SK-N-SH (cell line): Measurements from ENCODE around the gene INO80D. TPM values are rescaled to one million over a fixed set of nuclear protein-coding genes. Genes with fewer than 3 reads are reported as not detected.

Source experiments
- CTCF ChIA-PET: fragments of 300-600, 350-600 bp; formaldehyde crosslinking; extraction: SDS; loops from one replicate; lab custom pipeline; 2021; lab: Yijun Ruan, JAX
- POLR2A ChIA-PET: fragments of 350-600 bp; sonication (Branson Sonifier 250); formaldehyde crosslinking; extraction: SDS; loops from one replicate; lab custom pipeline; 2020; ENCODE audit warnings: antibody characterized with exemption, inconsistent platforms; lab: Yijun Ruan, JAX
- DNase-seq: peaks from one replicate; pipeline ENCODE4 v3.0.0; 2012
- H2AFZ ChIP-seq: fragments of 200-600 bp; sonication (generic); 2 replicates; pipeline ENCODE4 v1.8.1; 2016; ENCODE audit warnings: antibody characterized with exemption, mild to moderate bottlenecking, low read depth
- H3F3A ChIP-seq: fragments of 200-600 bp; sonication (generic); replicated peaks from 2 replicates; pipeline ENCODE3; 2016; ENCODE audit warnings: antibody characterized with exemption, mild to moderate bottlenecking; ENCODE audit not compliant: insufficient read depth
- H3K27ac ChIP-seq, 2 experiments: fragments of 200-500 bp in 1 of 2; fragments of 200-600 bp in 1 of 2; sonication (Bioruptor generic) in 1 of 2; sonication (generic), shearing (Covaris generic) in 1 of 2; 2 replicates each; pipeline versions ENCODE4 v1.5.1 to v1.6.1; 2014 to 2016; ENCODE audit warnings: low read depth in 2 of 2, inconsistent platforms in 1 of 2, low read length in 1 of 2, mild to moderate bottlenecking in 1 of 2, mixed read lengths in 1 of 2
- H3K27me3 ChIP-seq: fragments of 200-600 bp; sonication (generic), shearing (Covaris generic); 2 replicates; pipeline ENCODE4 v1.6.1; 2016; ENCODE audit warnings: mixed run types; ENCODE audit not compliant: insufficient read depth
- H3K36me3 ChIP-seq, 2 experiments: fragments of 200-500 bp in 1 of 2; fragments of 200-600 bp in 1 of 2; sonication (Bioruptor generic) in 1 of 2; sonication (generic) in 1 of 2; replicated peaks in 1 of 2; 2 replicates each; pipeline versions ENCODE3 to v1.5.1; 2014 to 2016; ENCODE audit warnings: low read length in 1 of 2, mild to moderate bottlenecking in 1 of 2; ENCODE audit not compliant: insufficient read depth in 2 of 2, control insufficient read depth in 1 of 2
- H3K4me1 ChIP-seq, 2 experiments: fragments of 200-500 bp in 1 of 2; fragments of 200-600 bp in 1 of 2; sonication (Bioruptor generic) in 1 of 2; sonication (generic), shearing (Covaris generic) in 1 of 2; 2 replicates each; pipeline versions ENCODE4 v1.5.1 to v1.6.1; 2014 to 2016; ENCODE audit warnings: low read depth in 1 of 2, low read length in 1 of 2, mixed run types in 1 of 2; ENCODE audit not compliant: insufficient read depth in 2 of 2, control insufficient read depth in 1 of 2
- H3K4me2 ChIP-seq: fragments of 200-600 bp; sonication (generic), shearing (Covaris generic); 2 replicates; pipeline ENCODE4 v1.6.1; 2017; ENCODE audit warnings: mixed run types
- H3K4me3 ChIP-seq, 2 experiments: fragments of 200-500 bp in 1 of 2; fragments of 200-600 bp in 1 of 2; sonication (Bioruptor generic) in 1 of 2; sonication (generic), shearing (Covaris generic) in 1 of 2; 2 replicates each; pipeline versions ENCODE4 v1.5.1 to v1.8.1; 2014 to 2016; ENCODE audit warnings: low read depth in 2 of 2, inconsistent platforms in 1 of 2, low read length in 1 of 2, mild to moderate bottlenecking in 1 of 2, mixed read lengths in 1 of 2, moderate library complexity in 1 of 2
- H3K79me2 ChIP-seq: fragments of 200-600 bp; sonication (generic); 2 replicates; pipeline ENCODE4 v1.8.1; 2017; ENCODE audit warnings: mild to moderate bottlenecking; ENCODE audit not compliant: insufficient read depth
- H3K9ac ChIP-seq: fragments of 200-600 bp; sonication (generic); 2 replicates; pipeline ENCODE4 v1.6.1; 2017; ENCODE audit warnings: mixed run types
- H3K9me2 ChIP-seq: fragments of 200-600 bp; sonication (generic); 2 replicates; pipeline ENCODE4 v1.6.1; 2017; ENCODE audit warnings: mixed run types
- H3K9me3 ChIP-seq: fragments of 200-600 bp; sonication (generic); 2 replicates; pipeline ENCODE4 v1.6.1; 2017; ENCODE audit warnings: mixed run types, mild to moderate bottlenecking, moderate library complexity
- H4K20me1 ChIP-seq: fragments of 200-600 bp; sonication (generic); 2 replicates; pipeline ENCODE4 v1.6.1; 2017; ENCODE audit warnings: mild to moderate bottlenecking, mixed run types; ENCODE audit not compliant: insufficient read depth
- CHD2 ChIP-seq: fragments of 150-350 bp; IDR thresholded peaks from 2 replicates; pipeline ENCODE4 v1.6.1; 2018; ENCODE audit warnings: low read length; ENCODE audit not compliant: partially characterized antibody
- EP300 ChIP-seq, 2 experiments: IDR thresholded peaks; 2 replicates each; pipeline versions ENCODE4 v1.4.0 to v1.6.1; 2012; ENCODE audit warnings: borderline replicate concordance in 1 of 2, low read depth in 1 of 2, low read length in 1 of 2
- FOSL2 ChIP-seq: IDR thresholded peaks from 2 replicates; pipeline ENCODE4 v1.4.0; 2012; ENCODE audit warnings: low read depth, mild to moderate bottlenecking, moderate library complexity, borderline replicate concordance
- FOXJ3 ChIP-seq: sonication (generic); formaldehyde crosslinking; IDR thresholded peaks from 2 replicates; pipeline ENCODE4 v1.5.1; 2020; ENCODE audit warnings: mild to moderate bottlenecking, missing genetic modification reagents
- FOXM1 ChIP-seq: IDR thresholded peaks from 2 replicates; pipeline ENCODE4 v1.4.0; 2012; ENCODE audit warnings: low read depth, mild to moderate bottlenecking
- GABPA ChIP-seq: IDR thresholded peaks from 2 replicates; pipeline ENCODE4 v1.4.0; 2012; ENCODE audit warnings: low read depth, mild to moderate bottlenecking
- GATA2 ChIP-seq: sonication (generic); formaldehyde crosslinking; IDR thresholded peaks from 2 replicates; pipeline ENCODE4 v1.5.0; 2020; ENCODE audit warnings: mild to moderate bottlenecking, missing genetic modification reagents
- MEF2A ChIP-seq: IDR thresholded peaks from 2 replicates; pipeline ENCODE4 v1.4.0; 2012; ENCODE audit warnings: low read depth, borderline replicate concordance
- MXI1 ChIP-seq: IDR thresholded peaks from 2 replicates; pipeline ENCODE4 v1.6.1; 2012; ENCODE audit warnings: mild to moderate bottlenecking, low read depth, low read length, improper control_type of control experiment
- NFIC ChIP-seq: IDR thresholded peaks from 2 replicates; pipeline ENCODE4 v1.4.0; 2012; ENCODE audit warnings: borderline replicate concordance
- NRF1 ChIP-seq: IDR thresholded peaks from 2 replicates; pipeline ENCODE4 v1.6.1; 2012; ENCODE audit warnings: low read depth, mild to moderate bottlenecking, low read length
- POLR2AphosphoS5 ChIP-seq: IDR thresholded peaks from 2 replicates; pipeline ENCODE4 v1.6.1; 2012; ENCODE audit warnings: low read depth, low read length
- RFX5 ChIP-seq: IDR thresholded peaks from 2 replicates; pipeline ENCODE4 v1.6.1; 2012; ENCODE audit warnings: mild to moderate bottlenecking, improper control_type of control experiment, low read length
- RXRA ChIP-seq: IDR thresholded peaks from 2 replicates; pipeline ENCODE4 v1.4.0; 2012; ENCODE audit warnings: low read depth, mild to moderate bottlenecking, borderline replicate concordance
- SIN3A ChIP-seq: IDR thresholded peaks from 2 replicates; pipeline ENCODE4 v1.6.1; 2012; ENCODE audit warnings: low read depth, mild to moderate bottlenecking, low read length, moderate library complexity, borderline replicate concordance
- TAF1 ChIP-seq: IDR thresholded peaks from 2 replicates; pipeline ENCODE4 v1.6.1; 2012; ENCODE audit warnings: low read depth, mild to moderate bottlenecking, low read length, moderate library complexity, borderline replicate concordance
- TCF12 ChIP-seq: IDR thresholded peaks from 2 replicates; pipeline ENCODE4 v1.4.0; 2012
- TEAD4 ChIP-seq: IDR thresholded peaks from 2 replicates; pipeline ENCODE4 v1.4.0; 2012; ENCODE audit warnings: mild to moderate bottlenecking, borderline replicate concordance; ENCODE audit not compliant: insufficient read depth
- WGBS: methylation state at CpG from one replicate; pipeline ENCODE4 v1.1.6; 2017; ENCODE audit warnings: low lambda C conversion rate; 5-methylcytosine and 5-hydroxymethylcytosine counted together
- polyA plus RNA-seq, 3 experiments: library from polyadenylated mRNA; depleted of rRNA; stranded (reverse); fragments of >200 nt; gene quantifications; 2 replicates each; pipeline ENCODE4 v1.2.3, GENCODE V29; 2012
- TF ChIP-seq, protein P1 (sequence below): IDR thresholded peaks from 2 replicates; pipeline ENCODE4 v1.4.0; 2012; ENCODE audit warnings: low read depth, borderline replicate concordance
- TF ChIP-seq, protein P2 (sequence below): fragments of 150-350 bp; IDR thresholded peaks from 2 replicates; pipeline ENCODE4 v1.6.1; 2016; ENCODE audit warnings: mild to moderate bottlenecking, low read depth, low read length
- TF ChIP-seq, protein P3 (sequence below): fragments of 150-350 bp; IDR thresholded peaks from 2 replicates; pipeline ENCODE4 v1.6.1; 2017; ENCODE audit warnings: antibody characterized with exemption, low read length, low read depth, borderline replicate concordance

INO80D gene
- polyA plus RNA-seq, 1 of the 3 experiments (the other 2 are of a cell fraction): 0.69 TPM

DNA sequence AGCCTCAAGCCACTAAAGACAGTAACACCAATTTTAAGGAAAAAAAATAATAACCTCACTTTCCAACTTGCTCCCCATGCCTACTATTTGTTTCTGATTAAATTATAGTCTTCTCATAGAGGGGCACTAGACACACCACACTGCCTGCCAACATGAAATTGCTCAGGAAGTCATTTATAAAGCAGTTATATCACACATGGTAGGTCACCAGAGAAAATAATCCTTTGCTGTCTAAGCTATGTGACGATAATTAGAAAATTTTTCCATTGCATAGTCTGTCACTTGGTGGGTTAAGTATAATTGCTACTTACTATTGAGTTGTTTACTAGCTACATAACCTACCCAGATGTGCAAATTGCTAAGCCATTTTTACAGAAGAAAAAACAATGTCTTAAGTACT lies 85.2 kb downstream of the INO80D start (continued):
- TF ChIP-seq RXRA (no peak), FOXJ3 (CRISPR knock-in tag) (no peak), FOXM1 (no peak)
- TF ChIP-seq, protein P1, sequence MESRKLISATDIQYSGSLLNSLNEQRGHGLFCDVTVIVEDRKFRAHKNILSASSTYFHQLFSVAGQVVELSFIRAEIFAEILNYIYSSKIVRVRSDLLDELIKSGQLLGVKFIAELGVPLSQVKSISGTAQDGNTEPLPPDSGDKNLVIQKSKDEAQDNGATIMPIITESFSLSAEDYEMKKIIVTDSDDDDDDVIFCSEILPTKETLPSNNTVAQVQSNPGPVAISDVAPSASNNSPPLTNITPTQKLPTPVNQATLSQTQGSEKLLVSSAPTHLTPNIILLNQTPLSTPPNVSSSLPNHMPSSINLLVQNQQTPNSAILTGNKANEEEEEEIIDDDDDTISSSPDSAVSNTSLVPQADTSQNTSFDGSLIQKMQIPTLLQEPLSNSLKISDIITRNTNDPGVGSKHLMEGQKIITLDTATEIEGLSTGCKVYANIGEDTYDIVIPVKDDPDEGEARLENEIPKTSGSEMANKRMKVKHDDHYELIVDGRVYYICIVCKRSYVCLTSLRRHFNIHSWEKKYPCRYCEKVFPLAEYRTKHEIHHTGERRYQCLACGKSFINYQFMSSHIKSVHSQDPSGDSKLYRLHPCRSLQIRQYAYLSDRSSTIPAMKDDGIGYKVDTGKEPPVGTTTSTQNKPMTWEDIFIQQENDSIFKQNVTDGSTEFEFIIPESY: no peak

DNA sequence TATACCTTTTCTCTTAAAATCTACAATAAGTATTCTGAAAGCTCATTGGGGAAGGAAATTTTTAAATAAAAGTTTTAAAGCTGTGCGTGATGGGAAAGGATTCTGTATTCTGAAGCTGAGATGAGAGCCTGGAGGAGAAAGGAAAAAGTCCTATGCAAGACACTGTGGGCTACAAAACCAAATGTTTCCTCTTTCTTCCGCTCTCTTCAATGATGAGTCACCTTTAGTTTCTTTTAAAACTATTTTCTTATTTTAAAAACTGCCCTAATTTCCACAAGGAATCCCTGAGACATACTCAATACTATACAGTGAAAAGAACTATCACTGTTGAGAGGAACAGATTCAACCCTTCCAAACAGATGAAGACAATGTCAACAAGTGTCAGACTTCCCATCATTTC lies 87.4 kb downstream of the INO80D start:
- ChIA-PET CTCF (interaction anchor here (1.5 kb wide), 1 partner anchor 10 kb away, joined by 4 read pairs; no protein-coding TSS in a partner anchor), POLR2A (no interaction called here)
- Histone ChIP-seq H3K4me3 (no peak overlapping the region), H3K4me1 (peaks cover 0 to 4% of the 10 kb centered on the region in 2 experiments; a peak in 3 of 4 replicates), H3K4me2 (no peak overlapping the region), H3K79me2 (no peaks in the 10 kb centered on the region), H3K9me2 (no peaks in the 10 kb centered on the region), H3K9ac (no peak overlapping the region), H4K20me1 (no peaks in the 10 kb centered on the region), H3K9me3 (no peaks in the 10 kb centered on the region), H3K27me3 (no peaks in the 10 kb centered on the region), H3K36me3 (peaks cover 0 to 19% of the 10 kb centered on the region in 2 experiments), H3F3A (no peaks in the 10 kb centered on the region), H2AFZ (no peak overlapping the region), H3K27ac (no peak overlapping the region)
- 99% methylated on average over 2 of the region's 2 CpGs for WGBS
- TF ChIP-seq, protein P2, sequence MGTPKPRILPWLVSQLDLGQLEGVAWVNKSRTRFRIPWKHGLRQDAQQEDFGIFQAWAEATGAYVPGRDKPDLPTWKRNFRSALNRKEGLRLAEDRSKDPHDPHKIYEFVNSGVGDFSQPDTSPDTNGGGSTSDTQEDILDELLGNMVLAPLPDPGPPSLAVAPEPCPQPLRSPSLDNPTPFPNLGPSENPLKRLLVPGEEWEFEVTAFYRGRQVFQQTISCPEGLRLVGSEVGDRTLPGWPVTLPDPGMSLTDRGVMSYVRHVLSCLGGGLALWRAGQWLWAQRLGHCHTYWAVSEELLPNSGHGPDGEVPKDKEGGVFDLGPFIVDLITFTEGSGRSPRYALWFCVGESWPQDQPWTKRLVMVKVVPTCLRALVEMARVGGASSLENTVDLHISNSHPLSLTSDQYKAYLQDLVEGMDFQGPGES: no peak
- no peak for TF ChIP-seq POLR2AphosphoS5
- no peak for TF ChIP-seq GABPA
- TF ChIP-seq FOSL2: no peak
- no peak for TF ChIP-seq NFIC
- TF ChIP-seq MEF2A: no peak
- no peak for TF ChIP-seq GATA2 (CRISPR knock-in tag)
- DNase-seq: no peak

DNA sequence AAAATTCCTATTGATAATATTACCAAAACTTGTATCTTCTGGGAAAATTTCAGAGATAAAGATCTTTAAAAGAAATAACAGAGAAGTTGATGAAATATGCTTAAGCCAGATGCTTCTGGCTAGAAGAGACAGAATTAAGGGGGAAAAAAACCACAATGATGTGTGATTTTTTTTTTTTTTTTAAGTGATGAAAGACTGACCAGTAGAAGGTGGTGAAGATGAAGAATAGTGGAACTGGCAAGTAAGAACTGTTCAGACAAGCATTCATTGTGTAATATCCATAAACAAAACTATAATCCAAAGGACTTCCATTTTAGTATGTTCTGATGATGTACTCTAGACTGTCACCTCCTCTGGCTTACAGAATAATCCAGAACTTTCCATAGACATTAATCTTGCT lies 89.8 kb downstream of the INO80D start:
- CTCF ChIA-PET: no interaction called here
- no peak overlapping the region for H3K4me2 ChIP-seq
- no peak for TF ChIP-seq GABPA
- no peak for TF ChIP-seq TAF1
- TF ChIP-seq, protein P3, sequence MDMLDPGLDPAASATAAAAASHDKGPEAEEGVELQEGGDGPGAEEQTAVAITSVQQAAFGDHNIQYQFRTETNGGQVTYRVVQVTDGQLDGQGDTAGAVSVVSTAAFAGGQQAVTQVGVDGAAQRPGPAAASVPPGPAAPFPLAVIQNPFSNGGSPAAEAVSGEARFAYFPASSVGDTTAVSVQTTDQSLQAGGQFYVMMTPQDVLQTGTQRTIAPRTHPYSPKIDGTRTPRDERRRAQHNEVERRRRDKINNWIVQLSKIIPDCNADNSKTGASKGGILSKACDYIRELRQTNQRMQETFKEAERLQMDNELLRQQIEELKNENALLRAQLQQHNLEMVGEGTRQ: no peak
- TF ChIP-seq CHD2: no peak
- TF ChIP-seq MXI1: no peak
- no peak for TF ChIP-seq RFX5
- TF ChIP-seq NFIC: no peak
- TF ChIP-seq EP300 (IDR thresholded peaks at IDR 0.05; ENCODE audit: borderline replicate concordance in 1 of 2, low read depth in 1 of 2, low read length in 1 of 2): no peak
- TF ChIP-seq SIN3A: no peak
- TF ChIP-seq NRF1: no peak
- TF ChIP-seq, protein P1: no peak
- TF ChIP-seq TCF12: no peak
- no peak for TF ChIP-seq TEAD4
- TF ChIP-seq POLR2AphosphoS5: no peak

More for the DNA sequence above, 89.8 kb downstream of the INO80D start:
- no peaks in the 10 kb centered on the region for H3K79me2 ChIP-seq
- no peaks in the 10 kb centered on the region for H3K9me2 ChIP-seq
- no peaks in the 10 kb centered on the region; a peak in 2 of 4 replicates for H3K4me1 ChIP-seq
- no peaks in the 10 kb centered on the region for H3K27me3 ChIP-seq
- no peaks in the 10 kb centered on the region for H3F3A ChIP-seq
- no peak overlapping the region for H2AFZ ChIP-seq
- POLR2A ChIA-PET: no interaction called here
- H3K36me3 ChIP-seq: peaks cover 5 to 11% of the 10 kb centered on the region in 2 experiments
- no peak overlapping the region for H3K4me3 ChIP-seq
- no peaks in the 10 kb centered on the region for H4K20me1 ChIP-seq
- no peak overlapping the region for H3K9ac ChIP-seq
- no peak overlapping the region for H3K27ac ChIP-seq
- H3K9me3 ChIP-seq: no peaks in the 10 kb centered on the region
- DNase-seq: no peak
